GM12892 (cell line): Measurements from ENCODE around the gene SLC25A25.
"Not testable (repeated sequence)": the region's sequence is repeated elsewhere in the genome, so short reads cannot be mapped to it uniquely, and the experiment has no call there.

Experiments
- POLR2A ChIP-seq: IDR thresholded peaks from 2 replicates; pipeline ENCODE4 v1.6.1; 2011; ENCODE audit warnings: low read depth, low read length, control low read depth
- POLR2AphosphoS5 ChIP-seq: IDR thresholded peaks from 2 replicates; pipeline ENCODE4 v1.6.1; 2011; ENCODE audit warnings: low read depth, low read length, control low read depth
- TAF1 ChIP-seq: IDR thresholded peaks from 2 replicates; pipeline ENCODE4 v1.6.1; 2011; ENCODE audit warnings: low read depth, mild to moderate bottlenecking, control low read depth, low read length, borderline replicate concordance

- not testable (repeated sequence) for TF ChIP-seq POLR2AphosphoS5, POLR2A, TAF1
These were observed 67.5 kb downstream of the SLC25A25 start for GRCh38 chr9:128135561-128135960.
